Stomach (tissue), 9 donors: ENCODE data around the gene MPHOSPH8. TPM values are rescaled to one million over a fixed set of nuclear protein-coding genes. Genes with fewer than 3 reads are reported as not detected.

Experiments used
- DNase-seq, 2 donors: peaks; one replicate each; pipeline versions ENCODE4 v3.0.0 to v3.0.0-alpha.2; 2013 to 2019
- H3K27ac ChIP-seq, 5 donors: fragments of 200-600 bp in 4 of 5; sonication (generic) in 4 of 5; one replicate each; pipeline ENCODE4 v1.5.1; 2013 to 2019; ENCODE audit warnings: mild to moderate bottlenecking in 1 of 5, moderate library complexity in 1 of 5
- H3K27me3 ChIP-seq, 3 donors: fragments of 200-600 bp; sonication (generic); one replicate each; pipeline ENCODE4 v1.5.1; 2017 to 2019; ENCODE audit warnings: mixed run types in 1 of 3
- H3K36me3 ChIP-seq, 4 donors: fragments of 200-600 bp; sonication (generic); 1 replicate in 3 of 4; 2 replicates in 1 of 4; pipeline ENCODE4 v1.5.1; 2016 to 2019
- H3K4me1 ChIP-seq, 4 donors: fragments of 200-600 bp; sonication (generic); one replicate each; pipeline ENCODE4 v1.5.1; 2016 to 2019
- H3K4me3 ChIP-seq, 4 donors: fragments of 200-600 bp; sonication (generic) in 3 of 4; one replicate each; pipeline ENCODE4 v1.5.1; 2016 to 2019; ENCODE audit warnings: mild to moderate bottlenecking in 1 of 4
- H3K9me3 ChIP-seq, 4 donors: fragments of 200-600 bp; sonication (generic); one replicate each; pipeline ENCODE4 v1.5.1; 2016 to 2019
- EP300 ChIP-seq: sonication (generic); formaldehyde crosslinking; IDR thresholded peaks from one replicate; pipeline ENCODE4 v1.6.1; 2017; ENCODE audit warnings: antibody characterized with exemption
- POLR2A ChIP-seq, 4 donors: fragments of 450-650 bp; IDR thresholded peaks; one replicate each; pipeline ENCODE4 v1.6.1; 2016; ENCODE audit warnings: antibody characterized with exemption in 4 of 4, control low read depth in 2 of 4, mild to moderate bottlenecking in 1 of 4, moderate library complexity in 1 of 4
- POLR2AphosphoS5 ChIP-seq, 3 donors: sonication (generic); formaldehyde crosslinking; IDR thresholded peaks; one replicate each; pipeline ENCODE4 v1.6.1; 2016; ENCODE audit warnings: antibody characterized with exemption in 3 of 3
- WGBS, 5 donors: extraction: QIAGEN DNeasy Blood & Tissue Kit in 3 of 5; methylation state at CpG; one replicate each; pipeline versions ENCODE4 v1.1.5 to v1.1.7; 2013 to 2018; 5-methylcytosine and 5-hydroxymethylcytosine counted together
- intact Hi-C: fragments of 100-400 bp; cut with DNase I; formaldehyde crosslinking; loops from one replicate; pipeline ENCODE4 v1.15.1; 2023; ENCODE audit warnings: low total_unique reads
- polyA plus RNA-seq, 3 donors: library from polyadenylated mRNA; stranded (reverse); fragments of 200-250 nt; gene quantifications; one replicate each; pipeline ENCODE4 v1.2.3, GENCODE V29; 2013
- total RNA-seq, 5 donors: library from RNA; depleted of rRNA; stranded (reverse); fragments of >200 nt; gene quantifications; one replicate each; pipeline versions ENCODE4 v1.1.0 to v1.2.3, GENCODE V29; 2014 to 2016
- TF ChIP-seq, protein P1 (sequence below), 7 experiments: fragments of 450-650 bp in 4 of 7; fragments of 200-600 bp in 3 of 7; sonication (generic) in 3 of 7; IDR thresholded peaks; one replicate each; pipeline ENCODE4 v1.5.1; 2016 to 2019; ENCODE audit warnings: antibody characterized with exemption in 7 of 7, control low read depth in 2 of 7, mild to moderate bottlenecking in 1 of 7
- donor health status: healthy with polysubstance abuse.
- donor health status: Bipolar disorder and iron deficiency.
- donor health status: healthy.

MPHOSPH8 gene
- total and polyA plus RNA-seq, 8 donors = 15.1 to 69.2 (median 26.1) TPM

GRCh38 chr13:19607523-19608078, 25.9 kb upstream of the MPHOSPH8 start:
- Histone ChIP-seq H3K27me3 (peaks cover 0 to 14% (median 0%) of the 10 kb centered on the region in 3 donors), H3K36me3 (no peaks in the 10 kb centered on the region), H3K4me1 (peaks cover 0 to 3% (median under 1%) of the 10 kb centered on the region in 4 donors), H3K27ac (no peak overlapping the region), H3K4me3 (no peak overlapping the region), H3K9me3 (peaks cover 0 to 7% (median 0%) of the 10 kb centered on the region in 4 donors)
- intact Hi-C loops = no loop called here
- WGBS, 5 donors = 92 to 98% (median 94%) methylated on average over 10 of the region's 10 CpGs
- no peak for DNase-seq
- TF ChIP-seq POLR2A (IDR thresholded peaks at IDR 0.05) (no peak), EP300 (no peak), POLR2AphosphoS5 (IDR thresholded peaks at IDR 0.05) (no peak)
- TF ChIP-seq, protein P1, sequence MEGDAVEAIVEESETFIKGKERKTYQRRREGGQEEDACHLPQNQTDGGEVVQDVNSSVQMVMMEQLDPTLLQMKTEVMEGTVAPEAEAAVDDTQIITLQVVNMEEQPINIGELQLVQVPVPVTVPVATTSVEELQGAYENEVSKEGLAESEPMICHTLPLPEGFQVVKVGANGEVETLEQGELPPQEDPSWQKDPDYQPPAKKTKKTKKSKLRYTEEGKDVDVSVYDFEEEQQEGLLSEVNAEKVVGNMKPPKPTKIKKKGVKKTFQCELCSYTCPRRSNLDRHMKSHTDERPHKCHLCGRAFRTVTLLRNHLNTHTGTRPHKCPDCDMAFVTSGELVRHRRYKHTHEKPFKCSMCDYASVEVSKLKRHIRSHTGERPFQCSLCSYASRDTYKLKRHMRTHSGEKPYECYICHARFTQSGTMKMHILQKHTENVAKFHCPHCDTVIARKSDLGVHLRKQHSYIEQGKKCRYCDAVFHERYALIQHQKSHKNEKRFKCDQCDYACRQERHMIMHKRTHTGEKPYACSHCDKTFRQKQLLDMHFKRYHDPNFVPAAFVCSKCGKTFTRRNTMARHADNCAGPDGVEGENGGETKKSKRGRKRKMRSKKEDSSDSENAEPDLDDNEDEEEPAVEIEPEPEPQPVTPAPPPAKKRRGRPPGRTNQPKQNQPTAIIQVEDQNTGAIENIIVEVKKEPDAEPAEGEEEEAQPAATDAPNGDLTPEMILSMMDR (IDR thresholded peaks at IDR 0.05) = no peak

GRCh38 chr13:19618977-19619376, 14.5 kb upstream of the MPHOSPH8 start:
- Histone ChIP-seq H3K4me3 (no peak overlapping the region), H3K9me3 (peaks cover 0 to 10% (median 5%) of the 10 kb centered on the region in 4 donors), H3K27me3 (no peaks in the 10 kb centered on the region), H3K36me3 (no peaks in the 10 kb centered on the region), H3K4me1 (no peaks in the 10 kb centered on the region), H3K27ac (no peak overlapping the region)
- DNase-seq = peak in 1 of 2 donors; percentile 15
- 55 to 71% (median 62%) methylated on average over 4 of the region's 4 CpGs for WGBS, 5 donors
- TF ChIP-seq POLR2A (IDR thresholded peaks at IDR 0.05) = no peak
- no peak for TF ChIP-seq POLR2AphosphoS5 (IDR thresholded peaks at IDR 0.05)
- TF ChIP-seq EP300 = no peak
- TF ChIP-seq, protein P1 (IDR thresholded peaks at IDR 0.05) = peak in 4 of 7 experiments; percentile 8 to 40 (median 26)
- intact Hi-C loops = no loop called here

GRCh38 chr13:19622193-19622592, 11.3 kb upstream of the MPHOSPH8 start:
- TF ChIP-seq, protein P1 (IDR thresholded peaks at IDR 0.05) = no peak
- TF ChIP-seq POLR2AphosphoS5 (IDR thresholded peaks at IDR 0.05) = no peak
- TF ChIP-seq POLR2A (IDR thresholded peaks at IDR 0.05) = no peak
- DNase-seq = no peak
- H3K27ac ChIP-seq = no peak overlapping the region

GRCh38 chr13:19624265-19624664, 9.2 kb upstream of the MPHOSPH8 start:
- H3K27ac ChIP-seq = no peak overlapping the region
- H3K4me1 ChIP-seq = no peaks in the 10 kb centered on the region
- no peak overlapping the region for H3K4me3 ChIP-seq
- intact Hi-C loops = no loop called here
- 89 to 97% (median 96%) methylated on average over 2 of the region's 2 CpGs for WGBS, 5 donors
- H3K36me3 ChIP-seq = no peaks in the 10 kb centered on the region
- TF ChIP-seq POLR2AphosphoS5 (IDR thresholded peaks at IDR 0.05) = no peak
- TF ChIP-seq EP300 = no peak
- TF ChIP-seq POLR2A (IDR thresholded peaks at IDR 0.05) = no peak
- TF ChIP-seq, protein P1 (IDR thresholded peaks at IDR 0.05) = no peak
- no peak for DNase-seq
- no peaks in the 10 kb centered on the region for H3K27me3 ChIP-seq
- no peaks in the 10 kb centered on the region for H3K9me3 ChIP-seq

More at GRCh38 chr13:19622193-19622592, 11.3 kb upstream of the MPHOSPH8 start:
- H3K4me1 ChIP-seq = no peaks in the 10 kb centered on the region
- no peaks in the 10 kb centered on the region for H3K36me3 ChIP-seq
- no peak overlapping the region for H3K4me3 ChIP-seq
- 43 to 57% (median 49%) methylated on average over 3 of the region's 3 CpGs for WGBS, 5 donors
- intact Hi-C loops = no loop called here
- H3K9me3 ChIP-seq = peaks cover 0 to 7% (median 5%) of the 10 kb centered on the region in 4 donors
- H3K27me3 ChIP-seq = no peaks in the 10 kb centered on the region
